ENCODE data around the gene NOL4L. TPM values are rescaled to one million over a fixed set of nuclear protein-coding genes. Genes with fewer than 3 reads are reported as not detected.

The NOL4L gene
- total and polyA plus RNA-seq, 7 donors, result 0.61 to 2.7 (median 1.3) TPM

GRCh38 chr20:32541323-32542258 is 43.5 kb downstream of the NOL4L start:
- intact Hi-C loops (cut with DNase I), result no loop called here
- Histone ChIP-seq H3K36me3 (ENCODE audit: insufficient read depth in 1 of 2, low read depth in 1 of 2) (no peaks in the 10 kb centered on the region), H3K27ac (no peak overlapping the region), H3K4me1 (no peaks in the 10 kb centered on the region), H3K27me3 (ENCODE audit: insufficient read depth in 3 of 3, low read length in 2 of 3) (peaks cover 0 to 12% (median 0%) of the 10 kb centered on the region in 3 donors), H3K4me3 (no peak overlapping the region), H3K9me3 (no peaks in the 10 kb centered on the region)
- 56 to 82% (median 66%) methylated on average over 21 of the region's 21 CpGs for WGBS, 3 donors
- DNase-seq (no peak), ATAC-seq (no peak)
- TF ChIP-seq, protein P1, sequence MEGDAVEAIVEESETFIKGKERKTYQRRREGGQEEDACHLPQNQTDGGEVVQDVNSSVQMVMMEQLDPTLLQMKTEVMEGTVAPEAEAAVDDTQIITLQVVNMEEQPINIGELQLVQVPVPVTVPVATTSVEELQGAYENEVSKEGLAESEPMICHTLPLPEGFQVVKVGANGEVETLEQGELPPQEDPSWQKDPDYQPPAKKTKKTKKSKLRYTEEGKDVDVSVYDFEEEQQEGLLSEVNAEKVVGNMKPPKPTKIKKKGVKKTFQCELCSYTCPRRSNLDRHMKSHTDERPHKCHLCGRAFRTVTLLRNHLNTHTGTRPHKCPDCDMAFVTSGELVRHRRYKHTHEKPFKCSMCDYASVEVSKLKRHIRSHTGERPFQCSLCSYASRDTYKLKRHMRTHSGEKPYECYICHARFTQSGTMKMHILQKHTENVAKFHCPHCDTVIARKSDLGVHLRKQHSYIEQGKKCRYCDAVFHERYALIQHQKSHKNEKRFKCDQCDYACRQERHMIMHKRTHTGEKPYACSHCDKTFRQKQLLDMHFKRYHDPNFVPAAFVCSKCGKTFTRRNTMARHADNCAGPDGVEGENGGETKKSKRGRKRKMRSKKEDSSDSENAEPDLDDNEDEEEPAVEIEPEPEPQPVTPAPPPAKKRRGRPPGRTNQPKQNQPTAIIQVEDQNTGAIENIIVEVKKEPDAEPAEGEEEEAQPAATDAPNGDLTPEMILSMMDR (IDR thresholded peaks at IDR 0.05), result no peak

- TF ChIP-seq, protein P1 (IDR thresholded peaks at IDR 0.05), result no peak
- H3K4me3 ChIP-seq, result no peak overlapping the region
- no peak for ATAC-seq
- intact Hi-C loops (cut with DNase I), result no loop called here
- H3K27ac ChIP-seq, result no peak overlapping the region
- no peaks in the 10 kb centered on the region for H3K9me3 ChIP-seq
- DNase-seq, result no peak
- WGBS, 3 donors, result 68 to 76% (median 70%) methylated on average over 13 of the region's 13 CpGs
- H3K36me3 ChIP-seq (ENCODE audit: insufficient read depth in 1 of 2, low read depth in 1 of 2), result no peaks in the 10 kb centered on the region
- peaks cover 0 to 12% (median 0%) of the 10 kb centered on the region in 3 donors for H3K27me3 ChIP-seq (ENCODE audit: insufficient read depth in 3 of 3, low read length in 2 of 3)
- no peaks in the 10 kb centered on the region for H3K4me1 ChIP-seq
These were observed 45.1 kb downstream of the NOL4L start for GRCh38 chr20:32539817-32540675.

GRCh38 chr20:32539026-32539816 is 45.9 kb downstream of the NOL4L start:
- H3K9me3 ChIP-seq, result no peaks in the 10 kb centered on the region
- no peak overlapping the region for H3K4me3 ChIP-seq
- H3K27ac ChIP-seq, result no peak overlapping the region
- H3K36me3 ChIP-seq (ENCODE audit: insufficient read depth in 1 of 2, low read depth in 1 of 2), result no peaks in the 10 kb centered on the region
- no peaks in the 10 kb centered on the region for H3K4me1 ChIP-seq
- ATAC-seq, result no peak
- TF ChIP-seq, protein P1 (IDR thresholded peaks at IDR 0.05), result no peak
- WGBS, 3 donors, result 66 to 70% (median 68%) methylated on average over 13 of the region's 13 CpGs
- intact Hi-C loops (cut with DNase I), result no loop called here
- no peak for DNase-seq
- H3K27me3 ChIP-seq (ENCODE audit: insufficient read depth in 3 of 3, low read length in 2 of 3), result peaks cover 0 to 12% (median 0%) of the 10 kb centered on the region in 3 donors

DNA sequence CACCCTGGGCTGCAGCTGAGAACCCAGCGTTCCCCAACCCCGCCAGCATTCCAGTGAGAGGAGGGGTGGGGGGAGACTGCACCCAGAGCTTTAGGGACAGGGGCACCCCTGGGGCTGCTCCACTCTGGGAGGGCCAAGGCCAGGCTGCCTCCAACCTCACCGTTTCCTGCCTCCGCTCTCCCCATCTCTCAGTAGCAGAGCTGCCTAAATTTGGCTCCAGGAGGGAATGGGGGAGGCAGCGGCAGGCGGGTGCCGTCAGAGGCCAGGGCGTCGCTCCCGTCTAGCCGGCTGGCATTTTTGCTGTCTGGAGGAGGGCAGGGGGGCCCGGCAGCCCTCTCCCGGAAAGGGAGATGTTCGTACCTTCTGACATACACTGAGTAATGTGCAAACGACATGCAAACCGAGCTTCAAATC is 46.6 kb downstream of the NOL4L start:
- intact Hi-C loops (cut with DNase I), result no loop called here
- H3K36me3 ChIP-seq (ENCODE audit: insufficient read depth in 1 of 2, low read depth in 1 of 2), result no peaks in the 10 kb centered on the region
- H3K4me1 ChIP-seq, result no peaks in the 10 kb centered on the region
- TF ChIP-seq, protein P1 (IDR thresholded peaks at IDR 0.05), result no peak
- no peaks in the 10 kb centered on the region for H3K9me3 ChIP-seq
- ATAC-seq (peak in 1 of 4 donors; percentile 18), DNase-seq (no peak)
- peaks cover 0 to 12% (median 0%) of the 10 kb centered on the region in 3 donors for H3K27me3 ChIP-seq (ENCODE audit: insufficient read depth in 3 of 3, low read length in 2 of 3)
- 17 to 39% (median 21%) methylated on average over 14 to 16 of the region's 16 CpGs for WGBS, 3 donors
- no peak overlapping the region for H3K27ac ChIP-seq
- no peak overlapping the region for H3K4me3 ChIP-seq
